ENCODE results near the gene TOR1AIP2.
"Not testable (repeated sequence)": the region's sequence is repeated elsewhere in the genome, so short reads cannot be mapped to it uniquely, and the experiment has no call there.

TOR1AIP2 gene

GRCh38 chr1:179875596-179876299 is 1.9 kb downstream of the TOR1AIP2 start:
- DNase-seq (ENCODE audit: low spot score): no peak

- DNase-seq (ENCODE audit: low spot score): no peak
These were observed 4.2 kb downstream of the TOR1AIP2 start for GRCh38 chr1:179873438-179873851.

- DNase-seq (ENCODE audit: low spot score): no peak
These were observed 5.0 kb downstream of the TOR1AIP2 start for GRCh38 chr1:179872558-179872957.

- DNase-seq (ENCODE audit: low spot score): no peak
These were observed 5.7 kb downstream of the TOR1AIP2 start for GRCh38 chr1:179871940-179872339.

- no peak for DNase-seq (ENCODE audit: low spot score)
These were observed 6.7 kb downstream of the TOR1AIP2 start for GRCh38 chr1:179870870-179871269.

GRCh38 chr1:179867493-179868330 is 9.9 kb downstream of the TOR1AIP2 start:
- peak; percentile 56 for DNase-seq (ENCODE audit: low spot score)

- DNase-seq (ENCODE audit: low spot score): no peak
These were observed 11.0 kb downstream of the TOR1AIP2 start for GRCh38 chr1:179866616-179867015.

- DNase-seq (ENCODE audit: low spot score): no peak
These were observed 12.2 kb downstream of the TOR1AIP2 start for GRCh38 chr1:179865377-179865776.

- DNase-seq (ENCODE audit: low spot score): no peak
These were observed 17.0 kb downstream of the TOR1AIP2 start for GRCh38 chr1:179860652-179861051.

- no peak for DNase-seq (ENCODE audit: low spot score)
These were observed 20.6 kb downstream of the TOR1AIP2 start for GRCh38 chr1:179857009-179857408.

- no peak for DNase-seq (ENCODE audit: low spot score)
These were observed 21.3 kb downstream of the TOR1AIP2 start for GRCh38 chr1:179856296-179856695.

GRCh38 chr1:179855831-179856230 is 21.8 kb downstream of the TOR1AIP2 start:
- DNase-seq (ENCODE audit: low spot score): not testable (repeated sequence)

GRCh38 chr1:179853102-179853501 is 24.5 kb downstream of the TOR1AIP2 start:
- no peak for DNase-seq (ENCODE audit: low spot score)

- no peak for DNase-seq (ENCODE audit: low spot score)
These were observed 29.4 kb downstream of the TOR1AIP2 start for GRCh38 chr1:179848233-179848632.

GRCh38 chr1:179840107-179840506 is 37.5 kb downstream of the TOR1AIP2 start:
- DNase-seq (ENCODE audit: low spot score): no peak

GRCh38 chr1:179836686-179837445 is 40.7 kb downstream of the TOR1AIP2 start:
- DNase-seq (ENCODE audit: low spot score): not testable (repeated sequence)

- DNase-seq (ENCODE audit: low spot score): no peak
These were observed 45.5 kb downstream of the TOR1AIP2 start for GRCh38 chr1:179831852-179832699.

GRCh38 chr1:179831225-179831624 is 46.4 kb downstream of the TOR1AIP2 start:
- DNase-seq (ENCODE audit: low spot score): no peak

GRCh38 chr1:179828554-179829110 is 49.0 kb downstream of the TOR1AIP2 start:
- DNase-seq (ENCODE audit: low spot score): no peak

GRCh38 chr1:179826626-179827280 is 50.9 kb downstream of the TOR1AIP2 start:
- no peak for DNase-seq (ENCODE audit: low spot score)

All from hepatic stellate cell (primary cell).